ENCODE data around the gene ZNF850. TPM values are rescaled to one million over a fixed set of nuclear protein-coding genes. Genes with fewer than 3 reads are reported as not detected.

ZNF850 gene
- total and polyA plus RNA-seq, 9 of the 15 experiments (the other 6 are each of a cell fraction or from before 2014, with no cell fraction given), result 1.2 to 13.0 (median 5.9) TPM

DNA sequence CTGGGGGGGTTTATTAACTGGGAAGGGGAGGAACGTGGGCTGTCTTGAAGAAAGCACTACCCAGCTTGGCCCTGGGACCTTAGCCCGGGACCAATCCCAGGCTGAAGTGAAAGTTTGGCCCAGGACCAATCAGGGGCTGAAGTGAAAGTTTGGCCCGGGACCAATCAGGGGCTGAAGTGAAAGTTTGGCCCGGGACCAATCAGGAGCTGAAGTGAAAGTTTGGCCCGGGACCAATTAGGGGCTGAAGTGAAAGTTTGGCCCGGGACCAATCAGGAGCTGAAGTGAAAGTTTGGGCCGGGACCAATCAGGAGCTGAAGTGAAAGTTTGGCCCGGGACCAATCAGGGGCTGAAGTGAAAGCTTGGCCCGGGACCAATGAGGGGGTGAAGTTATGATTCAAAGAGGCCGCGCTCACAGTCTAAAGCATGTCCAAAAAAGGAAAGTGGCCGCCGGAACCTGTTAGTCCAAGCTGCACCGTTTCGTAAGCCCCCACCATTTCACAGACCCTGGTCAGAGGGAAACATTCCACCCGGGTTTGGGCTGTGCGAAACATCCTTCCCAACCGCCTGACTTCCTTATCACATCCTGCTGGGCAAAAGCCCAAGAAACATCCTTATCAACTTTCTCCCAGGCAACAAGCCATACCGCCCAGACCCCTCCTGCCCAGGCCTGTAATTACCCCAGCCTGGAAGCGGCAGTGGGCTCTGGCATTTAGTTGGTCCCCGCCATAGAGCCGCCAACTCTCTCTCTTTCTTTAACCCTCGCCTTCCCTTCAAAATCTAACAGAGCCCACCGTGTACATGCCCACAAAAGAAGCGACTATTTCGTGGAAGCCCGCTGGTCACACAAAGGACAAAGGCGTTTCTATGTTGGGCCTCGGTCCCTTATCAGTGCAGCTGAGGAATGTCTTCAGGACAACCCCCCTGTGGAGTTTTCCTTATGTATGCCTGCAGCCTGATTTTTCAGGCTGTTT, 1.1 kb downstream of the ZNF850 start (continued):
- TF ChIP-seq, protein P1, sequence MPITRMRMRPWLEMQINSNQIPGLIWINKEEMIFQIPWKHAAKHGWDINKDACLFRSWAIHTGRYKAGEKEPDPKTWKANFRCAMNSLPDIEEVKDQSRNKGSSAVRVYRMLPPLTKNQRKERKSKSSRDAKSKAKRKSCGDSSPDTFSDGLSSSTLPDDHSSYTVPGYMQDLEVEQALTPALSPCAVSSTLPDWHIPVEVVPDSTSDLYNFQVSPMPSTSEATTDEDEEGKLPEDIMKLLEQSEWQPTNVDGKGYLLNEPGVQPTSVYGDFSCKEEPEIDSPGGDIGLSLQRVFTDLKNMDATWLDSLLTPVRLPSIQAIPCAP (CRISPR knock-in tag; IDR thresholded peaks at IDR 0.05; ENCODE audit: borderline replicate concordance), result no peak
- no peak; the same call in 1 of the 2 replicates for TF ChIP-seq DMBX1 (CRISPR knock-in tag; IDR thresholded peaks at IDR 0.05; ENCODE audit: borderline replicate concordance)
- no peak for TF ChIP-seq IRF2 (CRISPR knock-in tag; IDR thresholded peaks at IDR 0.05)
- TF ChIP-seq ZNF79 (CRISPR knock-in tag; IDR thresholded peaks at IDR 0.05; ENCODE audit: low read depth), result no peak
- no peak for TF ChIP-seq SRSF9 (IDR thresholded peaks at IDR 0.05; ENCODE audit: borderline replicate concordance, low read depth, low read length)
- no peak for TF ChIP-seq ZNF174 (CRISPR knock-in tag; IDR thresholded peaks at IDR 0.05)
- TF ChIP-seq, protein P2, sequence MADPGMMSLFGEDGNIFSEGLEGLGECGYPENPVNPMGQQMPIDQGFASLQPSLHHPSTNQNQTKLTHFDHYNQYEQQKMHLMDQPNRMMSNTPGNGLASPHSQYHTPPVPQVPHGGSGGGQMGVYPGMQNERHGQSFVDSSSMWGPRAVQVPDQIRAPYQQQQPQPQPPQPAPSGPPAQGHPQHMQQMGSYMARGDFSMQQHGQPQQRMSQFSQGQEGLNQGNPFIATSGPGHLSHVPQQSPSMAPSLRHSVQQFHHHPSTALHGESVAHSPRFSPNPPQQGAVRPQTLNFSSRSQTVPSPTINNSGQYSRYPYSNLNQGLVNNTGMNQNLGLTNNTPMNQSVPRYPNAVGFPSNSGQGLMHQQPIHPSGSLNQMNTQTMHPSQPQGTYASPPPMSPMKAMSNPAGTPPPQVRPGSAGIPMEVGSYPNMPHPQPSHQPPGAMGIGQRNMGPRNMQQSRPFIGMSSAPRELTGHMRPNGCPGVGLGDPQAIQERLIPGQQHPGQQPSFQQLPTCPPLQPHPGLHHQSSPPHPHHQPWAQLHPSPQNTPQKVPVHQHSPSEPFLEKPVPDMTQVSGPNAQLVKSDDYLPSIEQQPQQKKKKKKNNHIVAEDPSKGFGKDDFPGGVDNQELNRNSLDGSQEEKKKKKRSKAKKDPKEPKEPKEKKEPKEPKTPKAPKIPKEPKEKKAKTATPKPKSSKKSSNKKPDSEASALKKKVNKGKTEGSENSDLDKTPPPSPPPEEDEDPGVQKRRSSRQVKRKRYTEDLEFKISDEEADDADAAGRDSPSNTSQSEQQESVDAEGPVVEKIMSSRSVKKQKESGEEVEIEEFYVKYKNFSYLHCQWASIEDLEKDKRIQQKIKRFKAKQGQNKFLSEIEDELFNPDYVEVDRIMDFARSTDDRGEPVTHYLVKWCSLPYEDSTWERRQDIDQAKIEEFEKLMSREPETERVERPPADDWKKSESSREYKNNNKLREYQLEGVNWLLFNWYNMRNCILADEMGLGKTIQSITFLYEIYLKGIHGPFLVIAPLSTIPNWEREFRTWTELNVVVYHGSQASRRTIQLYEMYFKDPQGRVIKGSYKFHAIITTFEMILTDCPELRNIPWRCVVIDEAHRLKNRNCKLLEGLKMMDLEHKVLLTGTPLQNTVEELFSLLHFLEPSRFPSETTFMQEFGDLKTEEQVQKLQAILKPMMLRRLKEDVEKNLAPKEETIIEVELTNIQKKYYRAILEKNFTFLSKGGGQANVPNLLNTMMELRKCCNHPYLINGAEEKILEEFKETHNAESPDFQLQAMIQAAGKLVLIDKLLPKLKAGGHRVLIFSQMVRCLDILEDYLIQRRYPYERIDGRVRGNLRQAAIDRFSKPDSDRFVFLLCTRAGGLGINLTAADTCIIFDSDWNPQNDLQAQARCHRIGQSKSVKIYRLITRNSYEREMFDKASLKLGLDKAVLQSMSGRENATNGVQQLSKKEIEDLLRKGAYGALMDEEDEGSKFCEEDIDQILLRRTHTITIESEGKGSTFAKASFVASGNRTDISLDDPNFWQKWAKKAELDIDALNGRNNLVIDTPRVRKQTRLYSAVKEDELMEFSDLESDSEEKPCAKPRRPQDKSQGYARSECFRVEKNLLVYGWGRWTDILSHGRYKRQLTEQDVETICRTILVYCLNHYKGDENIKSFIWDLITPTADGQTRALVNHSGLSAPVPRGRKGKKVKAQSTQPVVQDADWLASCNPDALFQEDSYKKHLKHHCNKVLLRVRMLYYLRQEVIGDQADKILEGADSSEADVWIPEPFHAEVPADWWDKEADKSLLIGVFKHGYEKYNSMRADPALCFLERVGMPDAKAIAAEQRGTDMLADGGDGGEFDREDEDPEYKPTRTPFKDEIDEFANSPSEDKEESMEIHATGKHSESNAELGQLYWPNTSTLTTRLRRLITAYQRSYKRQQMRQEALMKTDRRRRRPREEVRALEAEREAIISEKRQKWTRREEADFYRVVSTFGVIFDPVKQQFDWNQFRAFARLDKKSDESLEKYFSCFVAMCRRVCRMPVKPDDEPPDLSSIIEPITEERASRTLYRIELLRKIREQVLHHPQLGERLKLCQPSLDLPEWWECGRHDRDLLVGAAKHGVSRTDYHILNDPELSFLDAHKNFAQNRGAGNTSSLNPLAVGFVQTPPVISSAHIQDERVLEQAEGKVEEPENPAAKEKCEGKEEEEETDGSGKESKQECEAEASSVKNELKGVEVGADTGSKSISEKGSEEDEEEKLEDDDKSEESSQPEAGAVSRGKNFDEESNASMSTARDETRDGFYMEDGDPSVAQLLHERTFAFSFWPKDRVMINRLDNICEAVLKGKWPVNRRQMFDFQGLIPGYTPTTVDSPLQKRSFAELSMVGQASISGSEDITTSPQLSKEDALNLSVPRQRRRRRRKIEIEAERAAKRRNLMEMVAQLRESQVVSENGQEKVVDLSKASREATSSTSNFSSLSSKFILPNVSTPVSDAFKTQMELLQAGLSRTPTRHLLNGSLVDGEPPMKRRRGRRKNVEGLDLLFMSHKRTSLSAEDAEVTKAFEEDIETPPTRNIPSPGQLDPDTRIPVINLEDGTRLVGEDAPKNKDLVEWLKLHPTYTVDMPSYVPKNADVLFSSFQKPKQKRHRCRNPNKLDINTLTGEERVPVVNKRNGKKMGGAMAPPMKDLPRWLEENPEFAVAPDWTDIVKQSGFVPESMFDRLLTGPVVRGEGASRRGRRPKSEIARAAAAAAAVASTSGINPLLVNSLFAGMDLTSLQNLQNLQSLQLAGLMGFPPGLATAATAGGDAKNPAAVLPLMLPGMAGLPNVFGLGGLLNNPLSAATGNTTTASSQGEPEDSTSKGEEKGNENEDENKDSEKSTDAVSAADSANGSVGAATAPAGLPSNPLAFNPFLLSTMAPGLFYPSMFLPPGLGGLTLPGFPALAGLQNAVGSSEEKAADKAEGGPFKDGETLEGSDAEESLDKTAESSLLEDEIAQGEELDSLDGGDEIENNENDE (IDR thresholded peaks at IDR 0.05; ENCODE audit: low read depth, low read length), result no peak
- no peak for TF ChIP-seq SAFB2 (IDR thresholded peaks at IDR 0.05; ENCODE audit: borderline replicate concordance, low read depth, low read length, severe bottlenecking)
- TF ChIP-seq POU5F1 (IDR thresholded peaks at IDR 0.05; ENCODE audit: borderline replicate concordance, low read depth, low read length, partially characterized antibody), result no peak
- no peak for TF ChIP-seq ZNF212 (CRISPR knock-in tag; IDR thresholded peaks at IDR 0.05)
- no peak for TF ChIP-seq SMC3 (conservative IDR thresholded peaks at IDR 0.05; ENCODE audit: insufficient read depth, low read depth, low read length)

Measured in K562 (cell line).